ENCODE measurements around the gene SLC9A7.

DNA sequence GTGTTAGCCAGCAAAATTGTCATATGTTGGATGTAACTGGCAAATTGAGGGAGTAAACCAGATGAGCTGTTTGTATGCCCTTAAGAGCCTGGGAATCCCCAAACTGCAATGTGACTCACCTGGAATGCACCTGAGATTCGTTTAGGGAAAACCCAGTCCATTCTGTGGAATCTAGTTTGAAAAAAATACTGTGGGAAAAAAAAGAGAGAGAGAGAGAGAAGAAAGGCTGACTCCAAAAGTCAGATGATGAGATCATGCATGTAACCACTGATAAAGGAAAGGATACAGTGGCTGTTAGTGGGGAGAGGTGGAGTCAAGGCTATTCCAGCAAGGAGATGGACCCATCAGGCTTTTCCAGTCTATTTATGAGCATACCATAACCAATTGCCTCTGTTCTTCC is 48.5 kb downstream of the SLC9A7 start:
- TF ChIP-seq, protein P1, sequence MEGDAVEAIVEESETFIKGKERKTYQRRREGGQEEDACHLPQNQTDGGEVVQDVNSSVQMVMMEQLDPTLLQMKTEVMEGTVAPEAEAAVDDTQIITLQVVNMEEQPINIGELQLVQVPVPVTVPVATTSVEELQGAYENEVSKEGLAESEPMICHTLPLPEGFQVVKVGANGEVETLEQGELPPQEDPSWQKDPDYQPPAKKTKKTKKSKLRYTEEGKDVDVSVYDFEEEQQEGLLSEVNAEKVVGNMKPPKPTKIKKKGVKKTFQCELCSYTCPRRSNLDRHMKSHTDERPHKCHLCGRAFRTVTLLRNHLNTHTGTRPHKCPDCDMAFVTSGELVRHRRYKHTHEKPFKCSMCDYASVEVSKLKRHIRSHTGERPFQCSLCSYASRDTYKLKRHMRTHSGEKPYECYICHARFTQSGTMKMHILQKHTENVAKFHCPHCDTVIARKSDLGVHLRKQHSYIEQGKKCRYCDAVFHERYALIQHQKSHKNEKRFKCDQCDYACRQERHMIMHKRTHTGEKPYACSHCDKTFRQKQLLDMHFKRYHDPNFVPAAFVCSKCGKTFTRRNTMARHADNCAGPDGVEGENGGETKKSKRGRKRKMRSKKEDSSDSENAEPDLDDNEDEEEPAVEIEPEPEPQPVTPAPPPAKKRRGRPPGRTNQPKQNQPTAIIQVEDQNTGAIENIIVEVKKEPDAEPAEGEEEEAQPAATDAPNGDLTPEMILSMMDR (IDR thresholded peaks at IDR 0.05; ENCODE audit: low read depth, low read length): no peak
- TF ChIP-seq MAX (IDR thresholded peaks at IDR 0.05; ENCODE audit: low read depth, low read length) (no peak), POLR2A (IDR thresholded peaks at IDR 0.05; ENCODE audit: extremely low read depth, insufficient read length) (no peak)

All from NB4 (cell line).